Psoas muscle (tissue), 8 donors: ENCODE measurements around the gene PPBP. TPM values are rescaled to one million over a fixed set of nuclear protein-coding genes. Genes with fewer than 3 reads are reported as not detected.
"Not testable (repeated sequence)": the region's sequence is repeated elsewhere in the genome, so short reads cannot be mapped to it uniquely, and the experiment has no call there.

Experiments
- ATAC-seq, 4 donors: fragments of 200-7000 bp; cut with Tn5 transposase; one replicate each; pipeline ENCODE4 v1.9.1; 2020; ENCODE audit warnings: moderate library complexity in 3 of 4, mild to moderate bottlenecking in 2 of 4
- DNase-seq, 2 donors: peaks; one replicate each; pipeline ENCODE4 v3.0.0-alpha.2; 2020
- H3K27ac ChIP-seq: fragments of 200-600 bp; one replicate; pipeline ENCODE4 v1.8.0; 2022
- H3K27me3 ChIP-seq, 3 donors: fragments of 200-600 bp in 1 of 3; one replicate each; pipeline versions ENCODE4 v1.6.1 to v1.8.0; 2013 to 2022; ENCODE audit warnings: low read length in 2 of 3, mild to moderate bottlenecking in 2 of 3, moderate library complexity in 1 of 3; ENCODE audit not compliant: insufficient read depth in 3 of 3
- H3K36me3 ChIP-seq, 2 donors: fragments of 200-600 bp in 1 of 2; one replicate each; pipeline versions ENCODE4 v1.6.1 to v1.8.0; 2013 to 2022; ENCODE audit warnings: low read depth in 1 of 2, mild to moderate bottlenecking in 1 of 2, moderate library complexity in 1 of 2; ENCODE audit not compliant: insufficient read depth in 1 of 2
- H3K4me1 ChIP-seq: fragments of 200-600 bp; one replicate; pipeline ENCODE4 v1.8.0; 2022
- H3K4me3 ChIP-seq: fragments of 200-600 bp; one replicate; pipeline ENCODE4 v1.8.0; 2022; ENCODE audit warnings: mild to moderate bottlenecking
- H3K9me3 ChIP-seq: fragments of 200-600 bp; one replicate; pipeline ENCODE4 v1.8.0; 2022
- CTCF ChIP-seq: fragments of 200-600 bp; IDR thresholded peaks from one replicate; pipeline ENCODE4 v1.8.0; 2022; ENCODE audit warnings: antibody characterized with exemption
- WGBS, 3 donors: extraction: QIAGEN DNeasy Blood & Tissue Kit; methylation state at CpG; one replicate each; pipeline versions ENCODE4 v1.1.6 to v1.1.7; 2013; 5-methylcytosine and 5-hydroxymethylcytosine counted together
- intact Hi-C, 2 donors: fragments of 100-400 bp; cut with DNase I; formaldehyde crosslinking; loops; one replicate each; pipeline versions ENCODE4 v1.11.0 to v1.14.2; 2022
- polyA plus RNA-seq, 3 donors: library from polyadenylated mRNA; stranded (reverse); fragments of 200-250 nt; gene quantifications; one replicate each; pipeline ENCODE4 v1.2.3, GENCODE V29; 2013
- total RNA-seq, 4 donors: library from RNA; stranded (reverse); fragmentation: NEBNext Ultra II Directional in 2 of 4; extraction: Animal tissue kit (Norgen Biotek cat#: 25700) in 2 of 4; gene quantifications; one replicate each; pipeline versions ENCODE4 v1.2.1 to v1.2.4, GENCODE V29; 2021 to 2023
- donor health status: healthy with polysubstance abuse.
- donor health status: DM: no; HTN: no; CAD: no; lungs with moderate emphysema.
- donor health status: Bipolar disorder and iron deficiency.
- donor health status: healthy.
- donor health status: DM: yes; HTN: yes; CAD: no.
- donor health status: DM: no; HTN: no; CAD: no.
- donor health status: DM: no; HTN: no; CAD: no.
- donor health status: DM: yes; HTN: yes; CAD: no.

Gene PPBP
- total and polyA plus RNA-seq, 7 donors: 0.44 to 2.5 (median 1.4) TPM; not detected in 4

- intact Hi-C loops: no loop called here
- Histone ChIP-seq H3K9me3 (no peaks in the 10 kb centered on the region), H3K4me3 (no peak overlapping the region), H3K27ac (no peak overlapping the region), H3K4me1 (no peaks in the 10 kb centered on the region), H3K36me3 (no peaks in the 10 kb centered on the region), H3K27me3 (no peaks in the 10 kb centered on the region)
- 44 to 46% (median 44%) methylated on average over 7 of the region's 7 CpGs for WGBS, 3 donors
- DNase-seq (no peak), ATAC-seq (no peak)
- no peak for TF ChIP-seq CTCF
Measured at GRCh38 chr4:73964862-73965611, 23.0 kb downstream of the PPBP start.

GRCh38 chr4:73962724-73963123 lies 25.3 kb downstream of the PPBP start:
- Histone ChIP-seq H3K9me3 (peaks cover 12% of the 10 kb centered on the region), H3K27me3 (no peaks in the 10 kb centered on the region), H3K4me1 (no peaks in the 10 kb centered on the region), H3K27ac (no peak overlapping the region), H3K36me3 (no peaks in the 10 kb centered on the region), H3K4me3 (no peak overlapping the region)
- no peak for ATAC-seq
- intact Hi-C loops: no loop called here
- no peak for TF ChIP-seq CTCF
- 61 to 66% (median 64%) methylated on average over 2 of the region's 2 CpGs for WGBS, 3 donors
- DNase-seq: no peak

- H3K4me3 ChIP-seq, ATAC-seq, H3K4me1 ChIP-seq, intact Hi-C loops, H3K27ac ChIP-seq, H3K36me3 ChIP-seq, DNase-seq, H3K27me3 ChIP-seq: not testable (repeated sequence)
- peaks cover 12% of the 10 kb centered on the region for H3K9me3 ChIP-seq
- WGBS, 3 donors: 89 to 96% (median 93%) methylated on average over 1 of the region's 1 CpG
Measured at GRCh38 chr4:73959041-73959440, 28.9 kb downstream of the PPBP start.

GRCh38 chr4:73952352-73952751 lies 35.6 kb downstream of the PPBP start:
- Histone ChIP-seq H3K27me3 (no peaks in the 10 kb centered on the region), H3K27ac (no peak overlapping the region), H3K4me1 (no peaks in the 10 kb centered on the region), H3K4me3 (no peak overlapping the region), H3K36me3 (no peaks in the 10 kb centered on the region), H3K9me3 (no peaks in the 10 kb centered on the region)
- TF ChIP-seq CTCF: no peak
- ATAC-seq: no peak
- DNase-seq: no peak
- WGBS, 3 donors: 86 to 95% (median 93%) methylated on average over 3 of the region's 3 CpGs
- intact Hi-C loops: no loop called here

- H3K27ac ChIP-seq, H3K27me3 ChIP-seq, ATAC-seq, H3K4me3 ChIP-seq, H3K4me1 ChIP-seq, H3K36me3 ChIP-seq, DNase-seq, intact Hi-C loops, H3K9me3 ChIP-seq: not testable (repeated sequence)
- WGBS, 3 donors: 55 to 58% (median 56%) methylated on average over 8 of the region's 8 CpGs
Measured at GRCh38 chr4:73950376-73950920, 37.5 kb downstream of the PPBP start.
